ENCODE measurements around the gene TENM4.

DNA sequence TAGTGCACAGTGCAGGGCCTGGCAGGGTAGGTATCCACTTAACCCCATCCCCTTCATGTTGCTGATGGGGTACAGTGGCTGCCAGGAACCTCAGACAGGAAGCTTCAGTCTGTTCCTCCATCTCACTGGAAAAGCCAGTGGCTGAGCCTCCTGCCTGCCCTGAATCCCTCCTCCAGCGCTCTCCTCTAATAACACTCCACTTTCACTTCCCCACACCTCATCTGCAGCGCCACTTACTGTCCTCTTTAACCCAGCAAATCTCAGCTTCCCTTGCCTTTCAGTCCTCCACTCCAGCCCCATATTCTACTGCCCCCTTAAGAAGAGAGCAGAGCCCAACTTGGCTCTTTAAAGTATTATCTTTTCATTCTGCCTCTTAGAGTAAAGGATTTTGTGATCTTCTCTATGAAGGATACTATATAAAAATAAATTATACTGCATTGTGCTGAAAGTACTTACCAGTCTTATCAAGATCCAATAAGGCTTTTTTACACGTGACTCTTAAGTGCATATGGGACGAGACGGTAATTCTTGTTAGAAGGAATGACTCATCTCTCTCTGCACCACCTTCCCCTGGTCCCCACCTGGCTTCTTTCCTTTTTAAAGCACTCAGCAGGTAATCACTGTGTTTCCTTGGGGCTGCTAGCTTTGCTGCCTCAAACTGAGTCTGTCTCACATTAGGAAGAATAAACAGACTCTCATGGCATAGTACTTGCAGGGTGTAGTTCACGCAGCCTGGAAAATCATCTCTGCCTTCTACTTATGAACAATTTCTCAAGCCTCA is 628.1 kb downstream of the TENM4 start:
- no peak for TF ChIP-seq TAF1 (IDR thresholded peaks at IDR 0.05; ENCODE audit: borderline replicate concordance, insufficient read depth, low read length)
- TF ChIP-seq, protein P1, sequence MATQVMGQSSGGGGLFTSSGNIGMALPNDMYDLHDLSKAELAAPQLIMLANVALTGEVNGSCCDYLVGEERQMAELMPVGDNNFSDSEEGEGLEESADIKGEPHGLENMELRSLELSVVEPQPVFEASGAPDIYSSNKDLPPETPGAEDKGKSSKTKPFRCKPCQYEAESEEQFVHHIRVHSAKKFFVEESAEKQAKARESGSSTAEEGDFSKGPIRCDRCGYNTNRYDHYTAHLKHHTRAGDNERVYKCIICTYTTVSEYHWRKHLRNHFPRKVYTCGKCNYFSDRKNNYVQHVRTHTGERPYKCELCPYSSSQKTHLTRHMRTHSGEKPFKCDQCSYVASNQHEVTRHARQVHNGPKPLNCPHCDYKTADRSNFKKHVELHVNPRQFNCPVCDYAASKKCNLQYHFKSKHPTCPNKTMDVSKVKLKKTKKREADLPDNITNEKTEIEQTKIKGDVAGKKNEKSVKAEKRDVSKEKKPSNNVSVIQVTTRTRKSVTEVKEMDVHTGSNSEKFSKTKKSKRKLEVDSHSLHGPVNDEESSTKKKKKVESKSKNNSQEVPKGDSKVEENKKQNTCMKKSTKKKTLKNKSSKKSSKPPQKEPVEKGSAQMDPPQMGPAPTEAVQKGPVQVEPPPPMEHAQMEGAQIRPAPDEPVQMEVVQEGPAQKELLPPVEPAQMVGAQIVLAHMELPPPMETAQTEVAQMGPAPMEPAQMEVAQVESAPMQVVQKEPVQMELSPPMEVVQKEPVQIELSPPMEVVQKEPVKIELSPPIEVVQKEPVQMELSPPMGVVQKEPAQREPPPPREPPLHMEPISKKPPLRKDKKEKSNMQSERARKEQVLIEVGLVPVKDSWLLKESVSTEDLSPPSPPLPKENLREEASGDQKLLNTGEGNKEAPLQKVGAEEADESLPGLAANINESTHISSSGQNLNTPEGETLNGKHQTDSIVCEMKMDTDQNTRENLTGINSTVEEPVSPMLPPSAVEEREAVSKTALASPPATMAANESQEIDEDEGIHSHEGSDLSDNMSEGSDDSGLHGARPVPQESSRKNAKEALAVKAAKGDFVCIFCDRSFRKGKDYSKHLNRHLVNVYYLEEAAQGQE (IDR thresholded peaks at IDR 0.05; ENCODE audit: insufficient read depth in 1 of 2, low read depth in 2 of 2, low read length in 2 of 2), result no peak
- TF ChIP-seq POLR2AphosphoS5 (IDR thresholded peaks at IDR 0.05; ENCODE audit: low read depth, low read length), result no peak
- TF ChIP-seq SIN3A (IDR thresholded peaks at IDR 0.05; ENCODE audit: borderline replicate concordance, insufficient read depth, low read length), result no peak
